HTERT RPE-1 (cell line): ENCODE results near the gene WASF2.
"Not testable (repeated sequence)": the region's sequence is repeated elsewhere in the genome, so short reads cannot be mapped to it uniquely, and the experiment has no call there.

ENCODE experiments used
- in situ Hi-C: fragments of 300-500 bp; cut with MboI; formaldehyde crosslinking; loops from 4 replicates; pipeline ENCODE4 v1.14.3; 2020; ENCODE audit warnings: low sequenced_read_pairs

WASF2 gene

DNA sequence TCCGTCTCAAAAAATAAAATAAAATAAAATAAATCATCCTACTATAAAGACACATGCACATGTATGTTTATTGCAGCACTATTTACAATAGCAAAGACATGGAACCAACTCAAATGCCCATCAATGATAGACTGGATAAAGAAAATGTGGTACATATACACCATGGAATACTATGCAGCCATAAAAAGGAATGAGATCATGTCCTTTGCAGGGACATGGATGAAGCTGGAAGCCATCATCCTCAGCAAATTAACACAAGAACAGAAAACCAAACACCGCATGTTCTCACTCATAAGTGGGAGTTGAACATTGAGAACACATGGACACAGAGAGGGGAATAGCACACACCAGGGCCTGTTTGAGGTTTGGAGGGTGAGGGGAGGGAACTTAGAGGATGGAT lies 11.2 kb upstream of the WASF2 start:
- in situ Hi-C loops: not testable (repeated sequence)

DNA sequence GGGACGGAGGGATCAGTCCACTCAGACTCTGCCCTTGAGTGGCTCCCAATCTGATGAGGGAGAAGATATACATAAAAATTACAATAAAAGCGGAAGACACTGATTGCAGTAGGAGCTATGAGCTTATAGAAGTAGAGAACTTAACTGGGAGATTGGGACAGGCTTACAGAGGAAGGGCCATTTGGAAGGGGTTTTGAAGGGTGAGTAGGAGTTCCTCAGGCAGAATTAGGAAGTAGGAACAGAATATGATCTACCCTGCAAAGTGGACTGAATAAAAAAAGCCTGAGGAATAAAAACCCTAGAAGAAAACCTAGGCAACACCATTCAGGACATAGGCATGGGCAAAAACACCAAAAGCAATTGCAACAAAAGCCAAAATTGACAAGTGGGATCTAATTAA lies 9.2 kb upstream of the WASF2 start:
- in situ Hi-C loops: no loop called here

DNA sequence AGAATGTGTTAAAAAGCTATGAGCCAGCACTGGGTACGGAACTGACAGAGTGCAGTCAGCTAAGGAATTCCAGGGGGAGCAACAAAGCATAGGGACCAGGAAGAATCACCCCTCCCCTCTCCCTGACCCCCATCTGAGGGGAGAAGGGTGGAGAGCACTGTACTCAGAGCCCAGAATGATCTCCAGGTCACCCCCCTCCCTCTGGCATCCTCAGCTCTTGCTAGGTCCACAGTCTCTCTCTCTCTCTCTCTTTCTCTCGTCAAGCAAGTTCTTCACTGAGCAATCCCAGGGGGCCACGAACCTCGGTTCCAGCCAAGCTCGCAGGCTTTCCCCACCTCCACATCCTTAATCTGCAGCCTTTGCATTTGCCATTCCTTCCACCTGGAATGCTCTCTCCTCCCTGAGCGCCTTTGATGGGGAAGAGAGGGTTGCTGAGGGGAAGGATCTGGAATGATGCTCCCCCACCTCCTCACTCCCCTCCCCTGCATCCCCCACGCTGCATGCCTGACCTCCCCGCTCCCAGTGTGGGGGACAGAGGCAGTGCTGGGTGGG lies 6.7 kb upstream of the WASF2 start:
- in situ Hi-C loops: no loop called here

DNA sequence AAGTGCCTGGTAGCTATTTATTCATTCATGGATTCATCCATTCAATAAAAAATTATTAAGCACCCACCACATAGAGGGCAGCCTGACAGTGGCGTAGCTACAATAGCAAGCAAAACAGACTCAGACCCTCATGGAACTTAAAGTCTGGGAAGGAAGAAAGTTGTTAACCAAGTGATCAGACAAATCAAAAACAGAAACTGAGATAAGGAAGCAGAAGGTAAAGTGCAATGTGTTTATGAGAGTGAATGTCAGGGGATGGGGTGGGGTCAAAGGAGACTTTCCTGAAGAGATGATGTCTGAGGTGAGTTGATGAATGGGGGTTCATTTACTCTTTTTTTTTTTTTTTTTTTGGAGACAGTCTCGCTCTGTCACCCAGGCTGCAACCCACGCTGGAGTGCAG lies 2.8 kb upstream of the WASF2 start:
- in situ Hi-C loops: no loop called here

- in situ Hi-C loops: no loop called here
Measured at GRCh38 chr1:27491748-27492700, 2.1 kb upstream of the WASF2 start.

DNA sequence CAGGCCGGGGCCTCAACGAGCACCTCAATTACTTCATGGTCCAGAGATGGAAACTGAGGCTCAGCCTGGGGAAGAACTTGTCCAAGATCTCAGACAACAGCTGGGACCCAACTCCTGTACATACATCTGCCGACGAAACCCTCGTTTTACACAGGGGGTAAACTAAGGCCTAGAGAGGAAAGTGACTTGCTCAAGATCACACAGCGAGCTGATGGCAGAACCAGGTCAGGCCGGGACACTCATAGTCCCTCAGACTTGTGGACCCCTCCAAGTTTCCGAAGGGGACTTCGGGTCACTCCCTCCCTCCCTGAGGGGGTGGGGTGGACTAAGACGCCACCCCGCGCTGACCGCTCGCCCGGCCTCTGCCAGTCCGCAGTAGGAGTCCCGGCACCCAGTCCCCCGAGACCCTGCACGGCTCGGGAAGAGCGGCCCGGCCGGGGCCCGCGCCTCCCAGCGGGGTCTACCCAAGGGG lies 430 bp downstream of the WASF2 start:
- in situ Hi-C loops: no loop called here

DNA sequence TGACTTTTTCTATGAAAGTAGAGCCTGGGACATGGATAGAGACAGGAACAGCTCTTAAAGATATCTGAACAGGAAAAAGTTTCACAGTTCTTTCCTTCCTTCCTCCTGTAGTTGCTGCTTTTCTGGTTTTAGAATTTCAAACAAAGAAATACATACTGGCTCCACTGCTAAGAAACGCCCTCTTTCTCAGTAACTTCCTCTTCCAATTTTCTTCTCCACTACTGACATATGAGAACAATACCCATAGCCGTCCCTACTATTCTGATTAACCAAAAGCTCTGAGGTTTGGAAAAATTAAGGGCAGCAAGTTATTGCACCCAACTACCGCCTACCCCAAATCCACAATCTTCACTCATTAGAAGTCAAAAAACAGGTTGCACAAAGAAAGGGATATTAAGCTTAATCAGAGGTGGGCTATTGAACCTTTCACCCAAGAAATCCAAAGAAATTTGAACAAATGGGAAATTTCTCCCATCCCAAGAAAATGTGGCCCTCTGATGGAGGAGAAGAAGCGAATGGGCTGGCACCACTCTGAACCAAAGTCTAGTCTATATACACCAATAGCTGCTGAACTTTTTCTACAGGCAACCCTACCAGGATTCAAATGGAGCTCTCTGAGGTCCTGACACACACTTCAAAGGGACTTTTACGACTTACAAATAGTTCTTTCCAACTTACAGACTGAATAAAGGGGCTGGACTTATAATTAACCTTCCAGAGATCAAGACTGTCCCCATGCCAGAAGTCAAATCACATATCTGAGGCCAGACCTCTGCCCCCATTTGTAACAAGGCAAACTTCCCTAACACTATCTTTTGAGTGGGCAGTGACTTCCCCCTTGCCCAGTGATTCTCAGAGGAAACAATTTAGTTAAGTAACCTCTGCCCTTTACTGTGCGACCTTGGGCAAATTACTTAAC lies 1.7 kb downstream of the WASF2 start:
- in situ Hi-C loops: no loop called here

GRCh38 chr1:27485363-27485762 lies 4.6 kb downstream of the WASF2 start:
- in situ Hi-C loops: no loop called here

DNA sequence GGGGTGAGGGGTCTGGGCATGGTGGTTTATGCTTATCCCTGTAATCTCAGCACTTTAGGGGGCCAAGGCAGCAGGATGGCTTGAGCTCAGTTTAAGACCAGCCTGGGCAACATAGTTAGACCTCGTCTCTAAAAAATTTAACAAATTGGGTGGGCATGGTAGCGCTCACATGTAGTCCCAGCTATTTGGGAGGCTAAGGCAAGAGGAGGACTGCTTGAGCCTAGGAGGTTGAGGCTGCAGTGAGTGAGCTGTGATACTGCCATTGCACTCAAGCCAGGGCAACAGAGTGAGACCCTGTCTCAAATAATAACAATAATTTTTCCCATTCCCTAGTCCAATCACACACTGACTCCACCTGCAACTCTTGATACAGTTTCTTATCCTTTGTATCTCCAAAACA lies 6.3 kb downstream of the WASF2 start:
- in situ Hi-C loops: no loop called here

DNA sequence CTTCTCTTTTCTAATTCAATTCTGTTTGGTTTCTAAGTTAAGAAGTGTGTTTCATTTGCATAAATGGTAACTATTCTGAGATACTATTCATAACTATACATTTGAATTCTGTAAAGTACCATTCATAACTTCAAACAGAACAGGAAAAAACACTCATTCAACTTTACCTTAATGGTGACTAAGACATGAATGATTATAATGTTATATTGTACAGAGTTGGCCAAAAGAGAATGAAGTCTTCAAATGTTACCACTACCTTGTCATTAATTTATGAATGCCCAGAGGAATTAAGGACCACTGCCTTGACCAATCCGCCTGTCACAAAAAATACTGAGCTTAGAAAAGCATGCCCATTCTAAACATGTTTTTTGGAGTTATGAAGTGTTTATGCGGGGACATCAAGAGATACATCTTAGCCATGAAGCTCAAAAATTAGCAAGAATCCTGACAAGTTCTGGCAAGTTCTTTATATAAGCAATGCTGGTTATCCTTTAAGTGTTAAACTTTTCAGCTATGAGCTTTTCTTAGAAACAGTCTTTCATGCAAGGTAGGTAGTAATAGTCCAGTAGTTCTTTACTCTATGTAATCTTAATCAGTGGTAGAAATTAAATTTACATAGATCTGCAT lies 7.9 kb downstream of the WASF2 start:
- in situ Hi-C loops: no loop called here

DNA sequence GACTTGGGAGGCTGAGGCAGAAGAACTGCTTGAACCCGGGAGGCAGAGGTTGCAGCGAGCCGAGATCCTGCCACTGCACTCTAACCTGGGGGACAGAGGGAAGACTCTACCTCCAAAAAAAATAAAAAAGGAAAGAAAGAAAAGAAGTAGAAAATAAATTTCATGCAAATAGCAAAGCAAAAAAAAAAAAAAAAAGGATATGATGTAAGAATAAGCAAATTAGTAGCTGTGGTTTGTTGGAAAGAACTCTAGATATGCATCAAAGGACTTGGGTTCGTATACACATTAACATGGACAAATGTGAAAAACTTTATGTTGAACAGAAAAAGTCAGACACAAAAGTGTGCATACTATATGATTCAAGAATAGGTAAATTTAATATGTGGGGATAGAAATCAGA lies 11.9 kb downstream of the WASF2 start:
- in situ Hi-C loops: no loop called here

GRCh38 chr1:27476237-27476636 lies 13.7 kb downstream of the WASF2 start:
- in situ Hi-C loops: no loop called here

DNA sequence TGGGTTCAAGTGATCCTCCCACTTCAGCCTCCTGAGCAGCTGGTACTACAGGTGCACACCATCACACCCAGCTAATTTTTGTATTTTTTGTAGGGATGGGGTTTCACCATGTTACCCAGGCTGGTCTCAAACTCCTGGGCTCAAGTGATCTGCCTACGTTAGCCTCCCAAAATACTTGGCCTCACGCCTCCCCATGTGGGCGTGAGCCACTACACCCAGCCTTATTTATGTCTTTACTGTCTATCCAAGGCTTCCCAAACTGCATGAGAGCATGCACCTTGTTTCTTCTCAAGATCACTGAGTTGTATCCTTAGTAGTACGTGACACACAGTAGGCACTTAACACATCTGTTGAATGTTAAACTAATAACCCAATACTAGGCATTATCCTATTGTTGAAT lies 14.2 kb downstream of the WASF2 start:
- in situ Hi-C loops: no loop called here

GRCh38 chr1:27473755-27474154 lies 16.2 kb downstream of the WASF2 start:
- in situ Hi-C loops: no loop called here

- in situ Hi-C loops: not testable (repeated sequence)
Measured at GRCh38 chr1:27472098-27472497, 17.9 kb downstream of the WASF2 start.

- in situ Hi-C loops: no loop called here
Measured at GRCh38 chr1:27471477-27471876, 18.5 kb downstream of the WASF2 start.

DNA sequence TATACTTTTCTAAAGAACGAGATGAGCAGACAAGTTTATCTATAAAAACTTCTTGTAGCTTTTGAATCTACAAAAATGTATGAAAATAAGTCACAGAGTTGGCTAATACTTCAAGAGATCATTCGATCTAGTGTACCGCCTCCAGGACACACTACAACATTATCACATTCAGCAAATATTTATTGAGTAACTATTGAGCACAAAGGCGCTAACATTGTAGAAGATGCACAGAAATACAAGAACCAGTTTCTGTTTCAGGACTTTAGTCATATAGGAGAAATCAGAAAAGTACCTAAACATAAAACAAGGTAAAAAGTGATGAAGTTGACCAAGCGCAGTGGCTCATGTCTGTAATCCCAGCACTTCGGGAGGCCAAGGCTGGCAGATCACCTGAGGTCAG lies 20.6 kb downstream of the WASF2 start:
- in situ Hi-C loops: no loop called here

- in situ Hi-C loops: not testable (repeated sequence)
Measured at GRCh38 chr1:27468378-27468777, 21.6 kb downstream of the WASF2 start.

DNA sequence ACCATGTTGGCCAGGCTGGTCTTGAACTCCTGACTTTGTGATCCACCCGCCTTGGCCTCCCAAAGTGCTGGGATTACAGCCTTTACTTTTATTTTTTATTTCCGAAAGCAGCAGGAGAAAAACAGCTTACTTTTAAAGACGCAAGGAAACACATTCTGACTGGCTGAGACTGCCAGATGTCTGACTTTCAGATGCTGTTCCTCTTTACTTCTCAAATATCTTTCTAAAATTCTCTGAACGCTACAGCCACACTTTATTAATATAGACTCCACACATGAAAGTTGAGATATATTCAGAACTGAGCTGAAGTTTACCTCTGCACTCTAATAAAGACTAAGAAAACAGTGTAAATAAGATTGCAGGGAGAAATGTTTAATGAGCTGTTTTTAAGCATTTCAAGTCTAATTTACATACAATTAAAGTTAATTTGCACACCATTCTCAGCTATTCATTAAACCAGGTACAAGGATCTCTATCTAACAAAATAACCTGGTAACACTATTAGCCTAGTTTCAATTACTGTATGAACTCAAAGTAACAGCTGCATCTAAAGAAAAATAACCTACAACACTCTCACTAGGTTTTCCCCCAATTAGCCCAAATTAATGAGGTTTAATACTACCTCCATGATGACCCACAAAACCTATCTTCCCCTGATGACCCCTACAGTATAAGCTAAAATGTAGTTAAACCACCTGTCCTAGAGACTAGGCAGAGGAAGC lies 24.9 kb downstream of the WASF2 start:
- in situ Hi-C loops: no loop called here

DNA sequence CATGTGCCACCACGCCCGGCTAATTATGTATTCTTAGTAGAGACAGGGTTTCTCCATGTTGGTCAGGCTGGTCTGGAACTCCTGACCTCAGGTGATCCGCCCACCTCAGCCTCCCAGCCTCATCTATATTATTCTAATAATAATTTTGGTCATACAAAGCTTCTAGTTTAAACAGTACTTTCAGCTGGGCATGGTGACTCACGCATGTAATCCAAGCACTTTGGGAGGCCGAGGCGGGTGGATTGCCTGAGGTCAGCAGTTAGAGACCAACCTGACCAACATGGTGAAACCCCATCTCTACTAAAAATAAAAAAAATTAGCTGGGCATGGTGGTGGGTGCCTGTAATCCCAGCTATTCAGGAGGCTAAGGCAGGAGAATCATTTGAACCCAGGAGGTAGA lies 26.1 kb downstream of the WASF2 start:
- in situ Hi-C loops: not testable (repeated sequence)
